ENCODE measurements around the gene RNF26.

RNF26 gene

DNA sequence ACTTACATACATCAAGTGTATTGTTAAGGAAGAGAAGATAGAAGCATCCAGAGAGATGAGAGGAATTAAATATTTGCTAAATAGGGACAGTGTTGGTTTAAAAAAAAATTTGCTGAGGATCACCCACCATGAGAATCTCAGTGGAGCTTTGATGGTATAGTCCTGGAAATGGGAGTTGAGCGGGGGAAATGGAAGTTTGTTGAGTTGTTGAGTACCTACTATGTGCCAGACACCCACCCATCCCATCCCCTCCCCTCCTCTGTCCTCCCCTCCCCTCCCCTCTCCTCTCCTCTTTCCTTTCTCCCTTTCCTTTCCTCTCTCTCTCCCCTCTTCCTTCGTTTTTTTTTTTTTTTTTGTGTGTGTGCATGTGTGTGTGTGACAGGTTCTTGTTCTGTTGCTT, 16.9 kb downstream of the RNF26 start:
- no peak overlapping the region for H3K4me3 ChIP-seq (replicated peaks; ENCODE audit: low read depth, low read length)
- TF ChIP-seq, protein P1, sequence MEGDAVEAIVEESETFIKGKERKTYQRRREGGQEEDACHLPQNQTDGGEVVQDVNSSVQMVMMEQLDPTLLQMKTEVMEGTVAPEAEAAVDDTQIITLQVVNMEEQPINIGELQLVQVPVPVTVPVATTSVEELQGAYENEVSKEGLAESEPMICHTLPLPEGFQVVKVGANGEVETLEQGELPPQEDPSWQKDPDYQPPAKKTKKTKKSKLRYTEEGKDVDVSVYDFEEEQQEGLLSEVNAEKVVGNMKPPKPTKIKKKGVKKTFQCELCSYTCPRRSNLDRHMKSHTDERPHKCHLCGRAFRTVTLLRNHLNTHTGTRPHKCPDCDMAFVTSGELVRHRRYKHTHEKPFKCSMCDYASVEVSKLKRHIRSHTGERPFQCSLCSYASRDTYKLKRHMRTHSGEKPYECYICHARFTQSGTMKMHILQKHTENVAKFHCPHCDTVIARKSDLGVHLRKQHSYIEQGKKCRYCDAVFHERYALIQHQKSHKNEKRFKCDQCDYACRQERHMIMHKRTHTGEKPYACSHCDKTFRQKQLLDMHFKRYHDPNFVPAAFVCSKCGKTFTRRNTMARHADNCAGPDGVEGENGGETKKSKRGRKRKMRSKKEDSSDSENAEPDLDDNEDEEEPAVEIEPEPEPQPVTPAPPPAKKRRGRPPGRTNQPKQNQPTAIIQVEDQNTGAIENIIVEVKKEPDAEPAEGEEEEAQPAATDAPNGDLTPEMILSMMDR (IDR thresholded peaks at IDR 0.05; ENCODE audit: low read length, missing control alignments) = no peak
- DNase-seq (ENCODE audit: low read depth) = no peak

GRCh38 chr11:119352857-119353260, 18.5 kb downstream of the RNF26 start:
- TF ChIP-seq, protein P1 (IDR thresholded peaks at IDR 0.05; ENCODE audit: low read length, missing control alignments) = no peak
- no peak overlapping the region for H3K4me3 ChIP-seq (replicated peaks; ENCODE audit: low read depth, low read length)
- peak; percentile 82 for DNase-seq (ENCODE audit: low read depth)

DNA sequence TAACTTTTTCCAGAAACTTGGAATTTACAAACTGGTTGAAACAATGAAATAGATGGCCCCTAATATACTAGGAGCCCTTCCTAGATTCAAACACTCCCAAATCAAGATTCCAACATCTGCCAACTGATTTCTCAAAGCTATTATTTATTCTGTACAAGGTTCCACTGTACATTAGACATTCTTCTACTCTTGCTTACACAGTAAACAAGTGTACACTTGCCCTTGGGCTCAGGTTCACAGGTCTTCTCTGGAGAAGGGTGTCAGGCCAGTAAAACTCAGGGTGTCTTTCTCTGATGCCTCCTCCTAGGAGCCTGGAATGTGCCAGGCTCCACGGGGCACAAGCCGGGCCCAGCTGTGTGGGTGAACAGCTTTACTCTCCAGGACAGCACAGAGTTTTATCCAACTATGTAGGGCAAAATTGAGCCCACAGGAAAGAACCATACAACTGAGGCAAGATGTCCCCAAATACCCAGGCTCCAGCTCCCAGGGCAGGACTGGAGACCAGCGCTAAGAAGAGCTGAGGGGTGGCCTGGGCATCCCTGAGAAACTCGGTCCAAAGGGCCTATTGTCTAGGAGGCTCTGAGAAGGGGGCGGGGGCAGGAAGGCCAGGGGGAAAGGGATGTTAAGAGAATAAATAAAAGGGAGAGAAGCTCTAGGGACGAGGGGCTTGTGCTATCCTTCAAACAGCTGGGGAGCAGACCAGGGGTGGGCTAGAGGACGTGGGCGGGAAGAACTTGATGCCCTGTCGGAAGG, 20.9 kb downstream of the RNF26 start:
- no peak overlapping the region for H3K4me3 ChIP-seq (replicated peaks; ENCODE audit: low read depth, low read length)
- DNase-seq (ENCODE audit: low read depth) = no peak
- TF ChIP-seq, protein P1 (IDR thresholded peaks at IDR 0.05; ENCODE audit: low read length, missing control alignments) = no peak

GRCh38 chr11:119356349-119357031, 22.2 kb downstream of the RNF26 start:
- H3K4me3 ChIP-seq (replicated peaks; ENCODE audit: low read depth, low read length) = peak overlapping the region; percentile 61
- DNase-seq (ENCODE audit: low read depth) = peak; percentile 73
- TF ChIP-seq, protein P1 (IDR thresholded peaks at IDR 0.05; ENCODE audit: low read length, missing control alignments) = peak; percentile 58

DNA sequence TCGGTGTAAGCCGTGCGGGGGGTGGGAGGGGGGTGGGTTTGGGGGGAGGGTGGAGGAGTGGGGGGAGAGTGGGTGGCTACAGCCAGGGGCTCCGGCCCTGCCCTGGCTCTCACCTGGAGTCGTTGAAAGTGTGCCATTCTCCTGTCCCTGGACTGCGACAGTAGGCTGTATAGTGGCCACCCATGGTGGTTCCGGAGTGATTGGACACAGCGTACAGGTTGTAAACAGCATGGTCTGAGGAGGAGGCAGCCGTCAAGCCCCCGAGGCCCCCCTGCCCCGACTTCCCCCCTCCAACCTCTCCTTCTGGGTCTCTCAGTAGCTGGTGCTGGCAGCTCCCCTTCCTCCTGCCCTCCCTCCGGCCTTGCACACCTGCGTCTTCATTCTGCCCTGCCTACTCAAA, 22.7 kb downstream of the RNF26 start:
- peak overlapping the region; percentile 61 for H3K4me3 ChIP-seq (replicated peaks; ENCODE audit: low read depth, low read length)
- no peak for DNase-seq (ENCODE audit: low read depth)
- TF ChIP-seq, protein P1 (IDR thresholded peaks at IDR 0.05; ENCODE audit: low read length, missing control alignments) = no peak

DNA sequence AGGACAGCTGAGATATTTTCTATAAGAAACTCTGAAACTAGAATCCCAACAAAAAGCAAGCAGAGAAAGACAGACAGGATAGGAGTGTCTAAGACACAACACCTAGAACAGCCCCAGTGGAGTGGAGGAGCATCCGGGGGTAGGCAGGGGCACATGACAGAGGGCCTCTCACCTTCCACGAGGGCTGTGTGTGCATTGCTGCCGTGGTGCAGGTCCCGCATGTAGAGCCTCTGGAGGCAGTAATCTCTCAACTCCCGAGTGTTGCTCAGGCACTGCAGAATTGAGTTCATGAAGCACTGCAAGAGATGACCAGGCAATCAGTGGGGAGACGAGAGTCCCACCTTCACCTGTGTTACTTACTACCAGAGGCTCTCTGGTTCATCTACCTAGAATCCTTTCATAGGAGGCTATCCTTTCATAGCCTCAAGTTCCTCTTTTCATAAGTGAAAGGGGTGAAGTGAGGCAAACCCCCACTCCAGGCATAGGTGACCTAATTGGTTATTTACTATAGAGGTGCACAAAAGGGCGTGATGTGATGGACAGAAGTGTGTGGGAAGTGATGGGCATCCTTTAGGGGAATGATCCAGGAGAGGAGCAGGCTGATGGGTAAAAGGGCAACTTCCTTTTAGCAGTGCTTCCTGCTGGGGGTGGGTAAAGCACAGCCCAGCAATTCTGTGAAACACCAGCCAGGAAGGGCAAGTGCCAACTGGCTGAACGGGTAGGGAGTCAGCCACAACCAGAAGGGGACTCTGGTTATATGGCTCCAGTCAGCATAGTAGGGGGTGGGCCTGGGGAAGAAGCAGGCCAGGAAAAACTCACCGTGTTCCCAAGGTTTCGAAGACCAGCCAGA, 25.3 kb downstream of the RNF26 start:
- DNase-seq (ENCODE audit: low read depth) = no peak
- no peak overlapping the region for H3K4me3 ChIP-seq (replicated peaks; ENCODE audit: low read depth, low read length)
- TF ChIP-seq, protein P1 (IDR thresholded peaks at IDR 0.05; ENCODE audit: low read length, missing control alignments) = no peak
